T-helper 1 cell treated with Interleukin-12 subunit alpha and Interleukin-12 subunit beta and Interleukin-4 antibody, amounts not matched to agents 30 μg/mL and 1 μg/mL, for 36 hours (primary cell): ENCODE results near the gene CTF1.
"Not testable (repeated sequence)": the region's sequence is repeated elsewhere in the genome, so short reads cannot be mapped to it uniquely, and the experiment has no call there.

Experiments used
- H3K27ac Mint-ChIP-seq: one replicate; pipeline ENCODE4 v1.8.0; 2021; ENCODE audit warnings: mild to moderate bottlenecking, mixed read lengths
- H3K27me3 Mint-ChIP-seq: one replicate; pipeline ENCODE4 v1.8.0; 2021; ENCODE audit warnings: low read depth, mixed read lengths
- H3K36me3 Mint-ChIP-seq: one replicate; pipeline ENCODE4 v1.8.0; 2021; ENCODE audit warnings: low read depth, mixed read lengths
- H3K4me1 Mint-ChIP-seq: one replicate; pipeline ENCODE4 v1.8.0; 2021; ENCODE audit warnings: low read depth, mixed read lengths
- H3K4me3 Mint-ChIP-seq: one replicate; pipeline ENCODE4 v1.8.0; 2021; ENCODE audit warnings: mild to moderate bottlenecking, moderate library complexity, mixed read lengths
- H3K9me3 Mint-ChIP-seq: one replicate; pipeline ENCODE4 v1.8.0; 2021; ENCODE audit warnings: mixed read lengths

Gene CTF1

GRCh38 chr16:30896261-30896888 lies at the start of gene CTF1:
Gene CTF1, plus strand, starts transcription at chr16:30896614. Its CDS starts 30 bp downstream, at chr16:30896644.
- H3K9me3 Mint-ChIP-seq: no peaks in the 10 kb centered on the region
- H3K4me1 Mint-ChIP-seq: peaks cover 43% of the 10 kb centered on the region
- peak within 1 kb of the TSS; percentile 67 for H3K4me3 Mint-ChIP-seq
- peaks cover 2% of the 10 kb centered on the region for H3K36me3 Mint-ChIP-seq
- H3K27me3 Mint-ChIP-seq: no peaks in the 10 kb centered on the region
- H3K27ac Mint-ChIP-seq: peak within 1 kb of the TSS; percentile 80

- Mint-ChIP-seq H3K27me3 (no peaks in the 10 kb centered on the region), H3K27ac (no peak overlapping the region), H3K9me3 (no peaks in the 10 kb centered on the region), H3K4me3 (no peak overlapping the region), H3K4me1 (peaks cover 9% of the 10 kb centered on the region), H3K36me3 (no peaks in the 10 kb centered on the region)
Measured at GRCh38 chr16:30846649-30847402, 49.6 kb upstream of the CTF1 start.

GRCh38 chr16:30850246-30850645 lies 46.2 kb upstream of the CTF1 start:
- Mint-ChIP-seq H3K9me3 (no peaks in the 10 kb centered on the region), H3K27ac (no peak overlapping the region), H3K4me3 (no peak overlapping the region), H3K4me1 (peaks cover under 1% of the 10 kb centered on the region), H3K36me3 (peaks cover 3% of the 10 kb centered on the region), H3K27me3 (no peaks in the 10 kb centered on the region)

- Mint-ChIP-seq H3K27me3 (no peaks in the 10 kb centered on the region), H3K4me3 (no peak overlapping the region), H3K27ac (no peak overlapping the region), H3K9me3 (no peaks in the 10 kb centered on the region), H3K4me1 (no peaks in the 10 kb centered on the region), H3K36me3 (peaks cover 3% of the 10 kb centered on the region)
Measured at GRCh38 chr16:30853758-30854157, 42.7 kb upstream of the CTF1 start.

- H3K4me3 Mint-ChIP-seq: no peak overlapping the region
- H3K27me3 Mint-ChIP-seq: no peaks in the 10 kb centered on the region
- H3K36me3 Mint-ChIP-seq: peaks cover 3% of the 10 kb centered on the region
- H3K4me1 Mint-ChIP-seq: no peaks in the 10 kb centered on the region
- no peaks in the 10 kb centered on the region for H3K9me3 Mint-ChIP-seq
- H3K27ac Mint-ChIP-seq: no peak overlapping the region
Measured at GRCh38 chr16:30858111-30858495, 38.3 kb upstream of the CTF1 start.

- no peaks in the 10 kb centered on the region for H3K9me3 Mint-ChIP-seq
- no peaks in the 10 kb centered on the region for H3K27me3 Mint-ChIP-seq
- H3K4me3 Mint-ChIP-seq: no peak overlapping the region
- no peaks in the 10 kb centered on the region for H3K36me3 Mint-ChIP-seq
- H3K4me1 Mint-ChIP-seq: no peaks in the 10 kb centered on the region
- no peak overlapping the region for H3K27ac Mint-ChIP-seq
Measured at GRCh38 chr16:30858829-30859423, 37.5 kb upstream of the CTF1 start.

- H3K27ac Mint-ChIP-seq, H3K36me3 Mint-ChIP-seq, H3K9me3 Mint-ChIP-seq, H3K4me3 Mint-ChIP-seq, H3K4me1 Mint-ChIP-seq, H3K27me3 Mint-ChIP-seq: not testable (repeated sequence)
Measured at GRCh38 chr16:30860729-30861128, 35.7 kb upstream of the CTF1 start.

- not testable (repeated sequence) for H3K27me3 Mint-ChIP-seq, H3K36me3 Mint-ChIP-seq, H3K27ac Mint-ChIP-seq, H3K4me3 Mint-ChIP-seq, H3K4me1 Mint-ChIP-seq, H3K9me3 Mint-ChIP-seq
Measured at GRCh38 chr16:30863178-30863577, 33.2 kb upstream of the CTF1 start.

GRCh38 chr16:30866031-30866430 lies 30.4 kb upstream of the CTF1 start:
- Mint-ChIP-seq H3K9me3 (no peaks in the 10 kb centered on the region), H3K27ac (no peak overlapping the region), H3K27me3 (no peaks in the 10 kb centered on the region), H3K4me1 (no peaks in the 10 kb centered on the region), H3K36me3 (no peaks in the 10 kb centered on the region), H3K4me3 (no peak overlapping the region)

GRCh38 chr16:30867747-30868146 lies 28.7 kb upstream of the CTF1 start:
- H3K4me3 Mint-ChIP-seq: no peak overlapping the region

GRCh38 chr16:30870904-30871303 lies 25.5 kb upstream of the CTF1 start:
- no peak overlapping the region for H3K4me3 Mint-ChIP-seq
- H3K27me3 Mint-ChIP-seq: no peaks in the 10 kb centered on the region
- H3K9me3 Mint-ChIP-seq: no peaks in the 10 kb centered on the region
- H3K4me1 Mint-ChIP-seq: peaks cover 6% of the 10 kb centered on the region
- no peak overlapping the region for H3K27ac Mint-ChIP-seq
- peaks cover 1% of the 10 kb centered on the region for H3K36me3 Mint-ChIP-seq

More at GRCh38 chr16:30867747-30868146, 28.7 kb upstream of the CTF1 start:
- Mint-ChIP-seq H3K27me3 (no peaks in the 10 kb centered on the region), H3K4me1 (no peaks in the 10 kb centered on the region), H3K36me3 (no peaks in the 10 kb centered on the region), H3K27ac (no peak overlapping the region), H3K9me3 (no peaks in the 10 kb centered on the region)

- H3K9me3 Mint-ChIP-seq: no peaks in the 10 kb centered on the region
- peaks cover 11% of the 10 kb centered on the region for H3K36me3 Mint-ChIP-seq
- H3K4me1 Mint-ChIP-seq: peaks cover 18% of the 10 kb centered on the region
- H3K27ac Mint-ChIP-seq: peak overlapping the region; percentile 83
- H3K27me3 Mint-ChIP-seq: no peaks in the 10 kb centered on the region
- H3K4me3 Mint-ChIP-seq: peak overlapping the region; percentile 93
Measured at GRCh38 chr16:30874244-30874820, 22.1 kb upstream of the CTF1 start.

- peaks cover 11% of the 10 kb centered on the region for H3K36me3 Mint-ChIP-seq
- no peaks in the 10 kb centered on the region for H3K9me3 Mint-ChIP-seq
- H3K27me3 Mint-ChIP-seq: no peaks in the 10 kb centered on the region
Measured at GRCh38 chr16:30874821-30875717, 21.3 kb upstream of the CTF1 start.

More at GRCh38 chr16:30874821-30875717, 21.3 kb upstream of the CTF1 start:
- Mint-ChIP-seq H3K27ac (peak overlapping the region; percentile 83), H3K4me3 (peak overlapping the region; percentile 93), H3K4me1 (peaks cover 18% of the 10 kb centered on the region)
